ENCODE measurements around the gene EIPR1. TPM values are rescaled to one million over a fixed set of nuclear protein-coding genes. Genes with fewer than 3 reads are reported as not detected.

EIPR1 gene
- total RNA-seq, 2 donors from 2014 or later: 18.8 to 39.1 TPM

GRCh38 chr2:3256605-3257004, 121.0 kb downstream of the EIPR1 start:
- Histone ChIP-seq H3K4me3 (no peak overlapping the region), H3K4me1 (no peaks in the 10 kb centered on the region), H3K36me3 (no peaks in the 10 kb centered on the region), H3K9ac (ENCODE audit: low read depth in 2 of 2, low read length in 2 of 2) (no peak overlapping the region), H3K9me3 (no peaks in the 10 kb centered on the region), H3K27me3 (no peaks in the 10 kb centered on the region), H3K27ac (no peak overlapping the region)
- intact Hi-C loops (cut with DNase I): no loop called here
- DNase-seq: no peak
- no peak for TF ChIP-seq CTCF (IDR thresholded peaks at IDR 0.05)

GRCh38 chr2:3256157-3256556, 121.5 kb downstream of the EIPR1 start:
- DNase-seq: no peak
- H3K4me1 ChIP-seq: no peaks in the 10 kb centered on the region
- H3K27me3 ChIP-seq: no peaks in the 10 kb centered on the region
- no peak for TF ChIP-seq CTCF (IDR thresholded peaks at IDR 0.05)
- H3K36me3 ChIP-seq: no peaks in the 10 kb centered on the region
- H3K27ac ChIP-seq: no peak overlapping the region
- no peak overlapping the region for H3K9ac ChIP-seq (ENCODE audit: low read depth in 2 of 2, low read length in 2 of 2)
- no peak overlapping the region for H3K4me3 ChIP-seq
- no peaks in the 10 kb centered on the region for H3K9me3 ChIP-seq
- intact Hi-C loops (cut with DNase I): no loop called here

GRCh38 chr2:3254442-3254941, 123.1 kb downstream of the EIPR1 start:
- DNase-seq: no peak
- Histone ChIP-seq H3K27ac (no peak overlapping the region), H3K9ac (ENCODE audit: low read depth in 2 of 2, low read length in 2 of 2) (no peak overlapping the region), H3K36me3 (no peaks in the 10 kb centered on the region), H3K9me3 (no peaks in the 10 kb centered on the region), H3K4me1 (no peaks in the 10 kb centered on the region), H3K4me3 (no peak overlapping the region), H3K27me3 (no peaks in the 10 kb centered on the region)
- no peak for TF ChIP-seq CTCF (IDR thresholded peaks at IDR 0.05)
- intact Hi-C loops (cut with DNase I): no loop called here

- Histone ChIP-seq H3K9ac (ENCODE audit: low read depth in 2 of 2, low read length in 2 of 2) (no peak overlapping the region), H3K27me3 (no peaks in the 10 kb centered on the region), H3K4me1 (no peaks in the 10 kb centered on the region), H3K4me3 (no peak overlapping the region), H3K27ac (no peak overlapping the region), H3K36me3 (no peaks in the 10 kb centered on the region), H3K9me3 (no peaks in the 10 kb centered on the region)
- intact Hi-C loops (cut with DNase I): no loop called here
- DNase-seq: no peak
- no peak for TF ChIP-seq CTCF (IDR thresholded peaks at IDR 0.05)
Observed at GRCh38 chr2:3253913-3254441, 123.6 kb downstream of the EIPR1 start.

GRCh38 chr2:3251946-3252345, 125.7 kb downstream of the EIPR1 start:
- Histone ChIP-seq H3K4me1 (no peaks in the 10 kb centered on the region), H3K27me3 (no peaks in the 10 kb centered on the region), H3K4me3 (no peak overlapping the region), H3K36me3 (no peaks in the 10 kb centered on the region), H3K27ac (no peak overlapping the region), H3K9me3 (no peaks in the 10 kb centered on the region), H3K9ac (ENCODE audit: low read depth in 2 of 2, low read length in 2 of 2) (no peak overlapping the region)
- no peak for DNase-seq
- intact Hi-C loops (cut with DNase I): no loop called here
- TF ChIP-seq CTCF (IDR thresholded peaks at IDR 0.05): no peak

Measured in colonic mucosa (tissue), 4 donors.